HL-60 (cell line): Measurements from ENCODE around the gene HK1.

Experiments
- GABPA ChIP-seq: IDR thresholded peaks from 2 replicates; pipeline ENCODE4 v1.6.1; 2012; ENCODE audit warnings: low read depth
- POLR2AphosphoS5 ChIP-seq: IDR thresholded peaks from 2 replicates; pipeline ENCODE4 v1.6.1; 2012; ENCODE audit warnings: low read depth
- SPI1 ChIP-seq: IDR thresholded peaks from 2 replicates; pipeline ENCODE4 v1.6.1; 2012; ENCODE audit warnings: low read depth, mild to moderate bottlenecking, borderline replicate concordance
- TF ChIP-seq, protein P1 (sequence below): IDR thresholded peaks from one replicate; pipeline ENCODE4 v1.5.1; 2011; ENCODE audit warnings: low read length, control low read depth, inconsistent platforms; ENCODE audit not compliant: insufficient read depth
- TF ChIP-seq, protein P2 (sequence below): IDR thresholded peaks from 2 replicates; pipeline ENCODE4 v1.6.1; 2012; ENCODE audit warnings: low read depth; ENCODE audit not compliant: insufficient replicate concordance

GRCh38 chr10:69419744-69420126, 141.4 kb downstream of the HK1 start:
- TF ChIP-seq, protein P1, sequence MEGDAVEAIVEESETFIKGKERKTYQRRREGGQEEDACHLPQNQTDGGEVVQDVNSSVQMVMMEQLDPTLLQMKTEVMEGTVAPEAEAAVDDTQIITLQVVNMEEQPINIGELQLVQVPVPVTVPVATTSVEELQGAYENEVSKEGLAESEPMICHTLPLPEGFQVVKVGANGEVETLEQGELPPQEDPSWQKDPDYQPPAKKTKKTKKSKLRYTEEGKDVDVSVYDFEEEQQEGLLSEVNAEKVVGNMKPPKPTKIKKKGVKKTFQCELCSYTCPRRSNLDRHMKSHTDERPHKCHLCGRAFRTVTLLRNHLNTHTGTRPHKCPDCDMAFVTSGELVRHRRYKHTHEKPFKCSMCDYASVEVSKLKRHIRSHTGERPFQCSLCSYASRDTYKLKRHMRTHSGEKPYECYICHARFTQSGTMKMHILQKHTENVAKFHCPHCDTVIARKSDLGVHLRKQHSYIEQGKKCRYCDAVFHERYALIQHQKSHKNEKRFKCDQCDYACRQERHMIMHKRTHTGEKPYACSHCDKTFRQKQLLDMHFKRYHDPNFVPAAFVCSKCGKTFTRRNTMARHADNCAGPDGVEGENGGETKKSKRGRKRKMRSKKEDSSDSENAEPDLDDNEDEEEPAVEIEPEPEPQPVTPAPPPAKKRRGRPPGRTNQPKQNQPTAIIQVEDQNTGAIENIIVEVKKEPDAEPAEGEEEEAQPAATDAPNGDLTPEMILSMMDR = no peak
- TF ChIP-seq POLR2AphosphoS5 (no peak), GABPA (no peak), SPI1 (no peak)
- TF ChIP-seq, protein P2, sequence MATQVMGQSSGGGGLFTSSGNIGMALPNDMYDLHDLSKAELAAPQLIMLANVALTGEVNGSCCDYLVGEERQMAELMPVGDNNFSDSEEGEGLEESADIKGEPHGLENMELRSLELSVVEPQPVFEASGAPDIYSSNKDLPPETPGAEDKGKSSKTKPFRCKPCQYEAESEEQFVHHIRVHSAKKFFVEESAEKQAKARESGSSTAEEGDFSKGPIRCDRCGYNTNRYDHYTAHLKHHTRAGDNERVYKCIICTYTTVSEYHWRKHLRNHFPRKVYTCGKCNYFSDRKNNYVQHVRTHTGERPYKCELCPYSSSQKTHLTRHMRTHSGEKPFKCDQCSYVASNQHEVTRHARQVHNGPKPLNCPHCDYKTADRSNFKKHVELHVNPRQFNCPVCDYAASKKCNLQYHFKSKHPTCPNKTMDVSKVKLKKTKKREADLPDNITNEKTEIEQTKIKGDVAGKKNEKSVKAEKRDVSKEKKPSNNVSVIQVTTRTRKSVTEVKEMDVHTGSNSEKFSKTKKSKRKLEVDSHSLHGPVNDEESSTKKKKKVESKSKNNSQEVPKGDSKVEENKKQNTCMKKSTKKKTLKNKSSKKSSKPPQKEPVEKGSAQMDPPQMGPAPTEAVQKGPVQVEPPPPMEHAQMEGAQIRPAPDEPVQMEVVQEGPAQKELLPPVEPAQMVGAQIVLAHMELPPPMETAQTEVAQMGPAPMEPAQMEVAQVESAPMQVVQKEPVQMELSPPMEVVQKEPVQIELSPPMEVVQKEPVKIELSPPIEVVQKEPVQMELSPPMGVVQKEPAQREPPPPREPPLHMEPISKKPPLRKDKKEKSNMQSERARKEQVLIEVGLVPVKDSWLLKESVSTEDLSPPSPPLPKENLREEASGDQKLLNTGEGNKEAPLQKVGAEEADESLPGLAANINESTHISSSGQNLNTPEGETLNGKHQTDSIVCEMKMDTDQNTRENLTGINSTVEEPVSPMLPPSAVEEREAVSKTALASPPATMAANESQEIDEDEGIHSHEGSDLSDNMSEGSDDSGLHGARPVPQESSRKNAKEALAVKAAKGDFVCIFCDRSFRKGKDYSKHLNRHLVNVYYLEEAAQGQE = no peak
